Psoas muscle (tissue), 8 donors: ENCODE measurements around the gene HAND1. TPM values are rescaled to one million over a fixed set of nuclear protein-coding genes. Genes with fewer than 3 reads are reported as not detected.

ENCODE experiments used
- ATAC-seq, 4 donors: fragments of 200-7000 bp; cut with Tn5 transposase; one replicate each; pipeline ENCODE4 v1.9.1; 2020; ENCODE audit warnings: moderate library complexity in 3 of 4, mild to moderate bottlenecking in 2 of 4
- DNase-seq, 2 donors: peaks; one replicate each; pipeline ENCODE4 v3.0.0-alpha.2; 2020
- H3K27ac ChIP-seq: fragments of 200-600 bp; one replicate; pipeline ENCODE4 v1.8.0; 2022
- H3K27me3 ChIP-seq, 3 donors: fragments of 200-600 bp in 1 of 3; one replicate each; pipeline versions ENCODE4 v1.6.1 to v1.8.0; 2013 to 2022; ENCODE audit warnings: low read length in 2 of 3, mild to moderate bottlenecking in 2 of 3, moderate library complexity in 1 of 3; ENCODE audit not compliant: insufficient read depth in 3 of 3
- H3K36me3 ChIP-seq, 2 donors: fragments of 200-600 bp in 1 of 2; one replicate each; pipeline versions ENCODE4 v1.6.1 to v1.8.0; 2013 to 2022; ENCODE audit warnings: low read depth in 1 of 2, mild to moderate bottlenecking in 1 of 2, moderate library complexity in 1 of 2; ENCODE audit not compliant: insufficient read depth in 1 of 2
- H3K4me1 ChIP-seq: fragments of 200-600 bp; one replicate; pipeline ENCODE4 v1.8.0; 2022
- H3K4me3 ChIP-seq: fragments of 200-600 bp; one replicate; pipeline ENCODE4 v1.8.0; 2022; ENCODE audit warnings: mild to moderate bottlenecking
- H3K9me3 ChIP-seq: fragments of 200-600 bp; one replicate; pipeline ENCODE4 v1.8.0; 2022
- WGBS, 3 donors: extraction: QIAGEN DNeasy Blood & Tissue Kit; methylation state at CpG; one replicate each; pipeline versions ENCODE4 v1.1.6 to v1.1.7; 2013; 5-methylcytosine and 5-hydroxymethylcytosine counted together
- intact Hi-C, 2 donors: fragments of 100-400 bp; cut with DNase I; formaldehyde crosslinking; loops; one replicate each; pipeline versions ENCODE4 v1.11.0 to v1.14.2; 2022
- polyA plus RNA-seq, 3 donors: library from polyadenylated mRNA; stranded (reverse); fragments of 200-250 nt; gene quantifications; one replicate each; pipeline ENCODE4 v1.2.3, GENCODE V29; 2013
- total RNA-seq, 4 donors: library from RNA; stranded (reverse); fragmentation: NEBNext Ultra II Directional in 2 of 4; extraction: Animal tissue kit (Norgen Biotek cat#: 25700) in 2 of 4; gene quantifications; one replicate each; pipeline versions ENCODE4 v1.2.1 to v1.2.4, GENCODE V29; 2021 to 2023
- TF ChIP-seq, protein P1 (sequence below): fragments of 200-600 bp; IDR thresholded peaks from one replicate; pipeline ENCODE4 v1.8.0; 2022; ENCODE audit warnings: antibody characterized with exemption
- donor health status: healthy with polysubstance abuse.
- donor health status: DM: no; HTN: no; CAD: no; lungs with moderate emphysema.
- donor health status: Bipolar disorder and iron deficiency.
- donor health status: healthy.
- donor health status: DM: yes; HTN: yes; CAD: no.
- donor health status: DM: no; HTN: no; CAD: no.
- donor health status: DM: no; HTN: no; CAD: no.
- donor health status: DM: yes; HTN: yes; CAD: no.

HAND1 gene
- total and polyA plus RNA-seq, 7 donors = not detected

DNA sequence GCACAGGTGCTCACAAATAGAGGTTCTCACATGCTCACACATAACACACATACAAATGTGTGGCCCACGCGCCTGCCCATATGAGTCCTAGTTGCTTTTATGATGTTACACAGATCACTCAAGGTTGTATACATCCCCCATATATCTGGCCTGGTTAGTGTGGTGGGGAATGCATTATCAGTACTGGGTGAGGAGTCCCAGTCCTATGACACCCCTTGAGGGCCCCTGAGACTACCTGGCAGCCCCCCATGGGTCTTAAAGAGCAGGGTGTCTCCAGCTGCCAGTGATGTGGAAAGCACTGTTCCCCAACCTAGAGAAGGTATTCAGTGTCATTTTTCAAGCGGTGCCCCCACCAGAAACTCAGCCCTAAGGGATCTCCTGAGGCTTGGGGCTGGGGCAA lies 2.8 kb upstream of the HAND1 start:
- Histone ChIP-seq H3K9me3 (no peaks in the 10 kb centered on the region), H3K27ac (no peak overlapping the region), H3K27me3 (peaks cover 0 to 100% (median 72%) of the 10 kb centered on the region in 3 donors), H3K36me3 (no peaks in the 10 kb centered on the region), H3K4me1 (peaks cover 45% of the 10 kb centered on the region), H3K4me3 (no peak overlapping the region)
- TF ChIP-seq, protein P1, sequence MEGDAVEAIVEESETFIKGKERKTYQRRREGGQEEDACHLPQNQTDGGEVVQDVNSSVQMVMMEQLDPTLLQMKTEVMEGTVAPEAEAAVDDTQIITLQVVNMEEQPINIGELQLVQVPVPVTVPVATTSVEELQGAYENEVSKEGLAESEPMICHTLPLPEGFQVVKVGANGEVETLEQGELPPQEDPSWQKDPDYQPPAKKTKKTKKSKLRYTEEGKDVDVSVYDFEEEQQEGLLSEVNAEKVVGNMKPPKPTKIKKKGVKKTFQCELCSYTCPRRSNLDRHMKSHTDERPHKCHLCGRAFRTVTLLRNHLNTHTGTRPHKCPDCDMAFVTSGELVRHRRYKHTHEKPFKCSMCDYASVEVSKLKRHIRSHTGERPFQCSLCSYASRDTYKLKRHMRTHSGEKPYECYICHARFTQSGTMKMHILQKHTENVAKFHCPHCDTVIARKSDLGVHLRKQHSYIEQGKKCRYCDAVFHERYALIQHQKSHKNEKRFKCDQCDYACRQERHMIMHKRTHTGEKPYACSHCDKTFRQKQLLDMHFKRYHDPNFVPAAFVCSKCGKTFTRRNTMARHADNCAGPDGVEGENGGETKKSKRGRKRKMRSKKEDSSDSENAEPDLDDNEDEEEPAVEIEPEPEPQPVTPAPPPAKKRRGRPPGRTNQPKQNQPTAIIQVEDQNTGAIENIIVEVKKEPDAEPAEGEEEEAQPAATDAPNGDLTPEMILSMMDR = no peak
- intact Hi-C loops = no loop called here
- ATAC-seq = no peak
- 15 to 22% (median 16%) methylated on average over 3 of the region's 3 CpGs for WGBS, 3 donors
- no peak for DNase-seq

DNA sequence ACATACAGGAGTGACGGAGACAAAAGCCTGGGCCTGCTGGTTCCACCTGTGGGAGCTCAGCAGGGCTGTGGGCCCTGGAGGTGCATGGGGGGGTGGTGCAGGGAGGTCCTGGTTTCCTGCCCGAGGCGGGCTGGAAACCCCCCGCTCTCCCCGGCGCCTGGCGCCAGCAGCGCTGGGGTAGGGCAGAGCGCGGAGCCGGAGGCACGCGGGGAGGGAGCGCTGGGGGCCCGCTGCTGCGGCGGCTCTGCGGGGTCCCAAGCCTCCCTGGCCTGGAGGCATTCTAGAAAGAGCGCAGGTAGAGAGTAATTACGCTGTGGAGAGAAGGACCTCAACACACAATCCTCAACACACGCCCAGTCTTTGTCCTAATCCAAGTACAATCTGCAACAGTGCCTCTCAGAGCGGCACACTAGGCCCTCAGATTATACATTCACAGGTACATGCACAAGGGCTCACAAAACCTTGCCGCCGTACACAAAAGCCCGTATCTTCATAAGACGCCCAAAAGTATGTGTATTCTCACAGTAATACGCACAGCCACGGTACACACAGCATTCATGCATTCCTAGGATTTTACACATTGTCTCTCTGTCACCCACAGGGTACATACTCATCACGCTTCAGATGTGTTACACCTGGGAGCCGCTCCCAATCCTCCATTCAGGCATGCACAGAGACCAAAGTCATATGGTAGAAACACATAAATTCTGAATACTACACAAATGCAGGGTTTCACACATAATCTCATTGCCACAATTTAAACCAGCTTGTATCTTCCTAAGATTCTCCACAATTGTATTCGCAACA lies 2.1 kb upstream of the HAND1 start:
- Histone ChIP-seq H3K4me1 (peaks cover 49% of the 10 kb centered on the region), H3K27ac (no peak overlapping the region), H3K4me3 (no peak overlapping the region), H3K36me3 (no peaks in the 10 kb centered on the region), H3K9me3 (no peaks in the 10 kb centered on the region), H3K27me3 (peaks cover 0 to 100% (median 72%) of the 10 kb centered on the region in 3 donors)
- 5 to 7% (median 6%) methylated on average over 25 to 31 of the region's 31 CpGs for WGBS, 3 donors
- intact Hi-C loops = loop anchor here in 1 of 2 donors (10.0 kb wide), 1 partner anchor 465 kb away; the partner anchor contains the start of gene MRPL22
- TF ChIP-seq, protein P1 = no peak
- DNase-seq (peak in 1 of 2 donors; percentile 22), ATAC-seq (no peak)

DNA sequence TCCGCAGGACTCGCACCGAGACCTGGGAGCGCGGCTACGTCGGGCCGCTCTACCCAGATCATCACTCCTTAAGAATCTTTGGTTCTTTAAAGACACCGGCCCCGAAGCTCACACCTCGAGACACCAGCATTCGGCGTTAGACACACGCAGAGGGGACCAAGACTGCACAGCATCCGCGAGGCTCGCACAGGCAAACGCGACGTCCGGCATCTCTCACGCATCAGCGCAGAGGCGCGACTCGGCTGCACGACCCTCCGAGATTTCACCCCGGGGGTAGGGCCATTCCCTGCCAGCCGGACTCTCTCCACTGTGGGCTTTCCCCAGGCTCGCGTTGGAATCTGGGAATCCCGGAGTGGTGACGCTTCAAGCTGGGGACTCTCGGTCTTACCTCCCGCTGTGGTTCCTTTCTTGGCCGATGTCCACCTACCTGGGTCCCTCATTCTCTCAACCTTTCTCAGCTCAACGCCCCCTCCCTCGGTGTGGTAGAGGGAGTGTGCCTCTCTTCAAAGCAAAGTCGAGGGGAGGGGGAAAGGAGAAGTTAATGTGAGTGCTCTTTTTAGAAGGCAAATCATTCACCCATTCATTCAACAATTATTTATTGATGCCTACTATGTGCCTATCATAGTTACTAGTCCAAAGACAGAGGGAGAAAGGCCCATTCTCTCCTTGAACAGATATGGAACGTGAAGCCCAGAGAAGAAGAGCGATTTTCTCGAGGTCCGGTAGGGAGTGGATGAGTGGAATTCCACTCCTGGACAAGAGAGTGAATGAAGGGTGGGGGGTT lies 1.3 kb upstream of the HAND1 start:
- 1 to 2% (median 2%) methylated on average over 44 of the region's 44 CpGs for WGBS, 3 donors
- peak in 1 of 4 donors; percentile 3 for ATAC-seq
- H3K27me3 ChIP-seq = peaks cover 0 to 100% (median 73%) of the 10 kb centered on the region in 3 donors
- peaks cover 49% of the 10 kb centered on the region for H3K4me1 ChIP-seq
- DNase-seq = peak in 1 of 2 donors; percentile 45
- H3K4me3 ChIP-seq = peak overlapping the region; percentile 61
- intact Hi-C loops = loop anchor here in 1 of 2 donors (10.0 kb wide), 1 partner anchor 465 kb away; the partner anchor contains the start of gene MRPL22
- no peaks in the 10 kb centered on the region for H3K9me3 ChIP-seq
- H3K36me3 ChIP-seq = no peaks in the 10 kb centered on the region
- TF ChIP-seq, protein P1 = no peak
- no peak overlapping the region for H3K27ac ChIP-seq

DNA sequence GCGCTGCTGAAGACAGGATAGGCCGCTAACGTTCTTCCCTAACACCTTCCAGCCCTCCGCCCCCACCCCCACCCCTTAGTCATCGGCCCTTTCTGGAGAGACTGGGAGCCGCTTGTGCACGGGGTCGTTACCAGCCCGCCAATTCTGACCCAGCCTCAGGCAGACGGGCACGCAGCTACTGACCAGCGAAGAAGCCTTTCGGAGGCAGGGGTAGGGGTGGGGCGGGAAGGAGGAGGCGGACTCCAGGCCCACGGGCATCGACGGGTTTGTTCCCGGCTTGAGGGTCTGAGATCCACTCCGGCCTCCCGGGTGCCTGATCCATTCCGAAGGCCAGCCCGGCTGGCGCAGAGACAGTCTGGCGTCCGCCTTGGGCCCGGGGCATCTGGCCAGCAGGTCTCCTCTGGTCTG lies 729 bp upstream of the HAND1 start:
- Histone ChIP-seq H3K9me3 (no peaks in the 10 kb centered on the region), H3K4me3 (peak overlapping the region; percentile 61), H3K27me3 (peaks cover 0 to 100% (median 73%) of the 10 kb centered on the region in 3 donors), H3K36me3 (no peaks in the 10 kb centered on the region), H3K4me1 (peaks cover 49% of the 10 kb centered on the region), H3K27ac (no peak overlapping the region)
- ATAC-seq = peak in 1 of 4 donors; percentile 24
- TF ChIP-seq, protein P1 = no peak
- peak in 1 of 2 donors; percentile 52 for DNase-seq
- WGBS, 3 donors = 4 to 5% (median 4%) methylated on average over 24 to 27 of the region's 27 CpGs
- intact Hi-C loops = loop anchor here in 1 of 2 donors (10.0 kb wide), 1 partner anchor 466 kb away; the partner anchor contains the start of gene MRPL22
